DND-41 (cell line): Measurements from ENCODE around the gene RPL10.

Source experiments
- CTCF ChIP-seq: IDR thresholded peaks from 2 replicates; pipeline ENCODE4 v1.5.1; 2012; ENCODE audit warnings: borderline replicate concordance, low read length, moderate library complexity, mild to moderate bottlenecking; ENCODE audit not compliant: poor library complexity, severe bottlenecking; ENCODE audit errors: extremely low read depth
- EZH2 ChIP-seq: IDR thresholded peaks from 3 replicates; pipeline ENCODE4 v1.6.1; 2012; ENCODE audit warnings: borderline replicate concordance, low read depth, mild to moderate bottlenecking, moderate library complexity, low read length, inconsistent platforms; ENCODE audit not compliant: severe bottlenecking

- TF ChIP-seq CTCF (no peak), EZH2 (no peak)
Measured at GRCh38 chrX:154382483-154383069, 15.6 kb upstream of the RPL10 start.
